Endothelial cell of umbilical vein (primary cell): ENCODE measurements around the gene CCDC38.

ENCODE experiments used
- EZH2 ChIP-seq: IDR thresholded peaks from 2 replicates; pipeline ENCODE4 v1.6.1; 2012; ENCODE audit warnings: borderline replicate concordance, low read depth, mild to moderate bottlenecking, moderate library complexity, low read length, inconsistent platforms; ENCODE audit not compliant: severe bottlenecking
- TF ChIP-seq, protein P1 (sequence below), 2 donors: IDR thresholded peaks; 1 replicate in 1 of 2; 2 replicates in 1 of 2; pipeline ENCODE4 v1.5.1; 2011; ENCODE audit warnings: low read length in 2 of 2, mild to moderate bottlenecking in 2 of 2, moderate library complexity in 2 of 2, control low read depth in 1 of 2, inconsistent platforms in 1 of 2, low read depth in 1 of 2; ENCODE audit not compliant: insufficient read depth in 1 of 2; ENCODE audit errors: extremely low read depth in 1 of 2

DNA sequence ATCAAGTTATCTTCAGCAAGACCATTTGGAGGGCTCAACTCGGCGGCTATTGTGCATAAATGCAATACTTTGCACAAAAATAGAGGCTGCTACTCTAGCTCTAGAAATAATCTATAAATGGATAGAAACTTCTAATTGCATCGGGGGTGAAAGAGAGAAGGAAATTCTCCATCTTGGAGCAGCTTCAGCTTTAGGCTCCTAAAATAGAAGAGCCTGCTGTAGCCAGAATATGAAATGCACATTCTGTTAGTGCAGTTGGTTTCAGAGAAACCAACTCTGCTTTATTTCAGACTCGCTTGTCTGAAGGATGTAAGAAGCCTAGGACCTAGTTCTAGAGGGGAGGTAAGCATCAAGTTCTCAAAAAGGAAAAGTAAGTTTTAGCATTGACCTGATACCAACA lies 45.6 kb downstream of the CCDC38 start:
- TF ChIP-seq, protein P1, sequence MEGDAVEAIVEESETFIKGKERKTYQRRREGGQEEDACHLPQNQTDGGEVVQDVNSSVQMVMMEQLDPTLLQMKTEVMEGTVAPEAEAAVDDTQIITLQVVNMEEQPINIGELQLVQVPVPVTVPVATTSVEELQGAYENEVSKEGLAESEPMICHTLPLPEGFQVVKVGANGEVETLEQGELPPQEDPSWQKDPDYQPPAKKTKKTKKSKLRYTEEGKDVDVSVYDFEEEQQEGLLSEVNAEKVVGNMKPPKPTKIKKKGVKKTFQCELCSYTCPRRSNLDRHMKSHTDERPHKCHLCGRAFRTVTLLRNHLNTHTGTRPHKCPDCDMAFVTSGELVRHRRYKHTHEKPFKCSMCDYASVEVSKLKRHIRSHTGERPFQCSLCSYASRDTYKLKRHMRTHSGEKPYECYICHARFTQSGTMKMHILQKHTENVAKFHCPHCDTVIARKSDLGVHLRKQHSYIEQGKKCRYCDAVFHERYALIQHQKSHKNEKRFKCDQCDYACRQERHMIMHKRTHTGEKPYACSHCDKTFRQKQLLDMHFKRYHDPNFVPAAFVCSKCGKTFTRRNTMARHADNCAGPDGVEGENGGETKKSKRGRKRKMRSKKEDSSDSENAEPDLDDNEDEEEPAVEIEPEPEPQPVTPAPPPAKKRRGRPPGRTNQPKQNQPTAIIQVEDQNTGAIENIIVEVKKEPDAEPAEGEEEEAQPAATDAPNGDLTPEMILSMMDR (IDR thresholded peaks at IDR 0.05; ENCODE audit: extremely low read depth in 1 of 2, insufficient read depth in 1 of 2, low read depth in 1 of 2, low read length in 2 of 2) = no peak
- TF ChIP-seq EZH2 = no peak
